PC-9 (cell line): ENCODE results near the gene C1QBP. TPM values are rescaled to one million over a fixed set of nuclear protein-coding genes. Genes with fewer than 3 reads are reported as not detected.
"Not testable (repeated sequence)": the region's sequence is repeated elsewhere in the genome, so short reads cannot be mapped to it uniquely, and the experiment has no call there.

Experiments used
- BruUV-seq: library from RNA; stranded (reverse); fragments of 400-500 nt; replicated peaks from 2 replicates; lab custom pipeline; 2021; lab: Mats Ljungman, UMichigan
- CTCF ChIA-PET: fragments of 300-600 bp; sonication (Branson Sonifier 250); formaldehyde crosslinking; loops from one replicate; lab custom pipeline; 2022; ENCODE audit warnings: antibody characterized with exemption; lab: Charles Lee
- POLR2A ChIA-PET: fragments of 300-600 bp; sonication (Branson Sonifier 250); formaldehyde crosslinking; loops from one replicate; lab custom pipeline; 2022; ENCODE audit warnings: antibody characterized with exemption; ENCODE audit not compliant: unreplicated experiment; lab: Charles Lee
- DNase-seq, 2 experiments: peaks; one replicate each; pipeline versions ENCODE4 v3.0.0 to v3.0.0-alpha.2; 2015 to 2022; ENCODE audit warnings: mixed read lengths in 1 of 2
- H2AFZ ChIP-seq: fragments of 200-600 bp; sonication (generic); 2 replicates; pipeline ENCODE4 v1.8.1; 2017; ENCODE audit warnings: antibody characterized with exemption
- H3F3A ChIP-seq: fragments of 200-600 bp; sonication (generic); 2 replicates; pipeline ENCODE4 v1.8.1; 2017; ENCODE audit warnings: antibody characterized with exemption, mild to moderate bottlenecking, low read depth; ENCODE audit not compliant: insufficient read depth
- H3K27ac ChIP-seq: fragments of 200-600 bp; sonication (generic); 2 replicates; pipeline ENCODE4 v1.6.1; 2016; ENCODE audit warnings: mixed run types
- H3K27me3 ChIP-seq: fragments of 200-600 bp; sonication (generic); 2 replicates; pipeline ENCODE4 v1.6.1; 2016; ENCODE audit warnings: low read depth, mixed run types; ENCODE audit not compliant: insufficient read depth
- H3K36me3 ChIP-seq: fragments of 200-600 bp; sonication (generic); 2 replicates; pipeline ENCODE4 v1.6.1; 2016; ENCODE audit warnings: low read depth, mixed run types
- H3K4me1 ChIP-seq: fragments of 200-600 bp; sonication (generic); replicated peaks from 2 replicates; pipeline ENCODE4 v1.6.1; 2016; ENCODE audit warnings: mixed run types; ENCODE audit not compliant: insufficient read depth
- H3K4me2 ChIP-seq: fragments of 200-600 bp; sonication (generic); 2 replicates; pipeline ENCODE4 v1.6.1; 2017; ENCODE audit warnings: mixed run types
- H3K4me3 ChIP-seq: fragments of 200-600 bp; sonication (generic); 2 replicates; pipeline ENCODE4 v1.6.1; 2016; ENCODE audit warnings: mixed run types
- H3K79me2 ChIP-seq: fragments of 200-600 bp; sonication (generic); 2 replicates; pipeline ENCODE4 v1.6.1; 2017; ENCODE audit warnings: low read depth, mixed run types
- H3K9me2 ChIP-seq: fragments of 200-600 bp; sonication (generic); 2 replicates; pipeline ENCODE4 v1.8.1; 2017; ENCODE audit warnings: mild to moderate bottlenecking; ENCODE audit not compliant: insufficient read depth
- H3K9me3 ChIP-seq: fragments of 200-600 bp; sonication (generic); 2 replicates; pipeline ENCODE4 v1.8.1; 2016; ENCODE audit warnings: low read depth; ENCODE audit not compliant: insufficient read depth
- H4K20me1 ChIP-seq: fragments of 200-600 bp; sonication (generic); 2 replicates; pipeline ENCODE4 v1.8.1; 2017; ENCODE audit not compliant: insufficient read depth
- CTCF ChIP-seq: fragments of 200-600 bp; sonication (generic); conservative IDR thresholded peaks from 2 replicates; pipeline ENCODE4 v1.6.1; 2017; ENCODE audit warnings: mixed run types, antibody characterized with exemption, mild to moderate bottlenecking, moderate library complexity
- EZH2 ChIP-seq: fragments of 200-600 bp; sonication (generic); IDR thresholded peaks from 2 replicates; pipeline ENCODE4 v1.8.0; 2017; ENCODE audit warnings: antibody characterized with exemption, low read depth
- intact Hi-C: fragments of 100-400 bp; cut with micrococcal nuclease; formaldehyde crosslinking; loops from one replicate; pipeline ENCODE4 v1.10.0; 2022; ENCODE audit not compliant: unreplicated experiment
- total RNA-seq: library from RNA; stranded (reverse); gene quantifications from 2 replicates; pipeline ENCODE4 v1.2.3, GENCODE V29; 2021

C1QBP gene
- total RNA-seq, 1 experiment from 2014 or later = 230 TPM

DNA sequence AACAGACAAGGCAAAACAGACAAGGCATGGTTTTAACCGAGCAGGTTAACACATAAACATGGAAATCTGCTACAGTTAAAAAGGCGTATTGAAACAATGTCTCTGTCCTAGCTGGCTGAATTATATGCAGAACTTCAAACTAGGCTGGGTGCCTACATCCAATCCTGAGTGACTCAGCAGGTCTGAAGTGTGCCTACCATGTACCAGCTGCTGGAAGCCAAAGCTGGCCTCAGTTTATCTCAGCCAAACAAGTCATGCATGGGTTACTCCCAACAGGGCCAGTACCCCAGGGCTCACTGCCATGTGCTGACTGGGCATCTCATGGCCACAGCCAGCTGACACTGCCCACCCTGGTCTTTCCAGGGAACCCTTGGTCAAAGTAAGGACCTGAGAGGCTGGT is 4.0 kb downstream of the C1QBP start:
- Histone ChIP-seq H3K9me3 (no peaks in the 10 kb centered on the region), H3F3A (peaks cover 69% of the 10 kb centered on the region), H3K36me3 (peaks cover 45% of the 10 kb centered on the region), H3K4me1 (peaks cover 18% of the 10 kb centered on the region), H3K27me3 (no peaks in the 10 kb centered on the region), H3K4me2 (no peak overlapping the region), H3K27ac (no peak overlapping the region; the same call in 1 of the 2 replicates), H3K9me2 (no peaks in the 10 kb centered on the region), H3K79me2 (peaks cover 46% of the 10 kb centered on the region), H4K20me1 (peaks cover 35% of the 10 kb centered on the region), H2AFZ (no peak overlapping the region), H3K4me3 (no peak overlapping the region)
- intact Hi-C loops = no loop called here
- DNase-seq = no peak
- no TSS peak for BruUV-seq
- ChIA-PET POLR2A (no interaction called here), CTCF (no interaction called here)
- no peak for TF ChIP-seq EZH2
- TF ChIP-seq CTCF = no peak

DNA sequence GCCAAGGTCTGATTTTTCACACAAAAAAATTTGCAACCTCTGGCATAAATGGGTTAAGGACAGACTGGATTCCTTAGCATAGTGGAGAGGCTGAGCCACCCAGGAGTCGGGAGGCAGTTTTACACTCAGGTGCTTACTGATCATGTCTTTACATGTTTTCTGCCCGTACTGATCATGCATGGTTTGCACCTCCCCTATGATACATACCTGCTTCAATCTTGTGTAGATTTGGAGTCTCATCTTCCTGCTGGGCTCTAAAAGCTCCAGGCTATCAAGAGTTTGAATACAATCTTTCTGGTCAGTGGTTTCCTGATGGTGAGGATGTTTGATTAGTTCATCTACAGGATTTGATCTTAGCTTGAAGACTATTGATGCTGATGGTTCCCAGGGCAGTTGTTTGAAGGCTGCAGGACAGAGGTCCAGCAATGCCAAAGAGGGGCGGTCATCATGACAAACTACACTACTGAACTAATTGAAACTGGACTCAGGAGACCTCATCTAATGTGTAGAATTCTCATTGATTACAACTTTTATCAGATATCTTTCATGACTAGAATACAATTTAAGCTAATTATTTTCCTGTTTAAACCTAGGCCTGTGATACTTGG is 6.9 kb downstream of the C1QBP start:
- Histone ChIP-seq H3K27me3 (no peaks in the 10 kb centered on the region), H3K4me3 (no peak overlapping the region), H3K4me2 (no peak overlapping the region), H3K9me2 (no peaks in the 10 kb centered on the region), H3K79me2 (peaks cover 27% of the 10 kb centered on the region), H3F3A (peaks cover 73% of the 10 kb centered on the region), H2AFZ (no peak overlapping the region), H3K36me3 (peaks cover 56% of the 10 kb centered on the region), H3K4me1 (peaks cover 10% of the 10 kb centered on the region; the same call in 1 of the 2 replicates), H3K27ac (peak overlapping the region; percentile 23; the same call in 1 of the 2 replicates), H4K20me1 (peaks cover 35% of the 10 kb centered on the region), H3K9me3 (no peaks in the 10 kb centered on the region)
- TF ChIP-seq CTCF (no peak), EZH2 (no peak)
- POLR2A ChIA-PET = interaction anchor here (0.5 to 0.8 kb wide), 2 partner anchors 9 to 10 kb away, joined by 3 to 39 read pairs; no protein-coding TSS in a partner anchor
- DNase-seq = no peak
- BruUV-seq = no TSS peak
- intact Hi-C loops = no loop called here
- CTCF ChIA-PET = no interaction called here

GRCh38 chr17:5431234-5431633 is 7.7 kb downstream of the C1QBP start:
- H2AFZ ChIP-seq, H3K4me3 ChIP-seq, DNase-seq, H3K27me3 ChIP-seq, H3K27ac ChIP-seq, H3K4me1 ChIP-seq, H3K4me2 ChIP-seq, H3K9me3 ChIP-seq, H3K9me2 ChIP-seq, BruUV-seq, intact Hi-C loops: not testable (repeated sequence)
- H4K20me1 ChIP-seq = peaks cover 29% of the 10 kb centered on the region
- peaks cover 19% of the 10 kb centered on the region for H3K79me2 ChIP-seq
- H3F3A ChIP-seq = peaks cover 66% of the 10 kb centered on the region
- ChIA-PET CTCF (interaction anchor here (1.0 kb wide), 1 partner anchor 8 kb away, joined by 4 read pairs; the partner anchor contains the start of gene C1QBP), POLR2A (interaction anchor here (0.6 kb wide), 2 partner anchors 10 to 21 kb away, joined by 10 to 14 read pairs; no protein-coding TSS in a partner anchor)
- peaks cover 50% of the 10 kb centered on the region for H3K36me3 ChIP-seq
